ENCODE results near the gene PLA2G7.

The PLA2G7 gene

GRCh38 chr6:46699970-46700369 is 35.2 kb downstream of the PLA2G7 start:
- no peak for DNase-seq (ENCODE audit: low read depth)
- no peak overlapping the region for H3K4me3 ChIP-seq (ENCODE audit: low read depth, low read length)

GRCh38 chr6:46690911-46691451 is 44.2 kb downstream of the PLA2G7 start:
- no peak for DNase-seq (ENCODE audit: low read depth)
- no peak overlapping the region for H3K4me3 ChIP-seq (ENCODE audit: low read depth, low read length)

GRCh38 chr6:46690141-46690755 is 44.9 kb downstream of the PLA2G7 start:
- DNase-seq (ENCODE audit: low read depth), result no peak
- no peak overlapping the region for H3K4me3 ChIP-seq (ENCODE audit: low read depth, low read length)

- no peak for DNase-seq (ENCODE audit: low read depth)
- H3K4me3 ChIP-seq (ENCODE audit: low read depth, low read length), result no peak overlapping the region
Observed at GRCh38 chr6:46689657-46690056, 45.5 kb downstream of the PLA2G7 start.

GRCh38 chr6:46688966-46689335 is 46.2 kb downstream of the PLA2G7 start:
- DNase-seq (ENCODE audit: low read depth), result no peak
- H3K4me3 ChIP-seq (ENCODE audit: low read depth, low read length), result no peak overlapping the region

GRCh38 chr6:46688117-46688965 is 46.8 kb downstream of the PLA2G7 start:
- no peak for DNase-seq (ENCODE audit: low read depth)

GRCh38 chr6:46687619-46688097 is 47.5 kb downstream of the PLA2G7 start, which contains the start of gene TDRD6:
Gene TDRD6 (plus strand): TSS chr6:46687885. CDS start chr6:46688129, 244 bp downstream.
- DNase-seq (ENCODE audit: low read depth), result no peak
- H3K4me3 ChIP-seq (ENCODE audit: low read depth, low read length), result no peak within 1 kb of the TSS

More at GRCh38 chr6:46688117-46688965, 46.8 kb downstream of the PLA2G7 start:
- H3K4me3 ChIP-seq (ENCODE audit: low read depth, low read length), result no peak overlapping the region

- no peak for DNase-seq (ENCODE audit: low read depth)
- no peak overlapping the region for H3K4me3 ChIP-seq (ENCODE audit: low read depth, low read length)
Observed at GRCh38 chr6:46684771-46685170, 50.4 kb downstream of the PLA2G7 start.

GRCh38 chr6:46677314-46677654 is 57.9 kb downstream of the PLA2G7 start:
- H3K4me3 ChIP-seq (ENCODE audit: low read depth, low read length), result no peak overlapping the region
- DNase-seq (ENCODE audit: low read depth), result no peak

- no peak for DNase-seq (ENCODE audit: low read depth)
- H3K4me3 ChIP-seq (ENCODE audit: low read depth, low read length), result no peak overlapping the region
Observed at GRCh38 chr6:46676604-46677313, 58.4 kb downstream of the PLA2G7 start.

GRCh38 chr6:46674410-46674809 is 60.8 kb downstream of the PLA2G7 start:
- no peak overlapping the region for H3K4me3 ChIP-seq (ENCODE audit: low read depth, low read length)
- DNase-seq (ENCODE audit: low read depth), result no peak

GRCh38 chr6:46667377-46667776 is 67.8 kb downstream of the PLA2G7 start:
- no peak for DNase-seq (ENCODE audit: low read depth)
- H3K4me3 ChIP-seq (ENCODE audit: low read depth, low read length), result no peak overlapping the region

GRCh38 chr6:46661483-46661882 is 73.7 kb downstream of the PLA2G7 start:
- DNase-seq (ENCODE audit: low read depth), result no peak
- no peak overlapping the region for H3K4me3 ChIP-seq (ENCODE audit: low read depth, low read length)

- no peak overlapping the region for H3K4me3 ChIP-seq (ENCODE audit: low read depth, low read length)
- DNase-seq (ENCODE audit: low read depth), result no peak
Observed at GRCh38 chr6:46657642-46658041, 77.5 kb downstream of the PLA2G7 start.

- no peak overlapping the region for H3K4me3 ChIP-seq (ENCODE audit: low read depth, low read length)
- no peak for DNase-seq (ENCODE audit: low read depth)
Observed at GRCh38 chr6:46655803-46656202, 79.4 kb downstream of the PLA2G7 start.

All from skeletal muscle cell (primary cell).